HepG2 (cell line): ENCODE measurements around the gene ZNF638. TPM values are rescaled to one million over a fixed set of nuclear protein-coding genes. Genes with fewer than 3 reads are reported as not detected.

Source experiments
- ATAC-seq: fragments of 200-7000 bp; cut with Tn5 transposase; 3 replicates; pipeline ENCODE4 v1.9.1; 2020; ENCODE audit warnings: mild to moderate bottlenecking, moderate library complexity
- BruUV-seq: library from RNA; stranded (reverse); fragments of 400-500 nt; replicated peaks from 2 replicates; lab custom pipeline; 2021; lab: Mats Ljungman, UMichigan
- CTCF ChIA-PET: fragments of 300-600 bp; formaldehyde crosslinking; extraction: SDS; loops from one replicate; lab custom pipeline; 2021; ENCODE audit warnings: low total read pairs, inconsistent platforms, low intra/inter-chr PET ratio; lab: Yijun Ruan, JAX
- POLR2A ChIA-PET: fragments of 350-600 bp; sonication (Branson Sonifier 250); formaldehyde crosslinking; loops from one replicate; lab custom pipeline; 2020; ENCODE audit warnings: antibody characterized with exemption, inconsistent platforms; lab: Yijun Ruan, JAX
- DNase-seq: peaks from one replicate; pipeline ENCODE4 v3.0.0-alpha.2; 2015; ENCODE audit warnings: low spot score
- FAIRE-seq: peaks from 3 replicates; lab custom pipeline; 2011; peaks lifted over from hg19 to GRCh38; lab: Jason Lieb, UNC
- H2AFZ ChIP-seq: one replicate; pipeline ENCODE4 v1.6.1; 2011; ENCODE audit warnings: low read length, inconsistent platforms
- H3K27ac ChIP-seq: fragments of 300-600 bp; 3 replicates; pipeline ENCODE4 v1.8.0; 2011; ENCODE audit warnings: mixed run types, mild to moderate bottlenecking, mixed read lengths, low read length, inconsistent platforms; ENCODE audit not compliant: insufficient read depth; ENCODE audit errors: extremely low read length
- H3K27me3 ChIP-seq, 2 experiments: fragments of 200-600 bp in 1 of 2; 2 replicates in 1 of 2; 3 replicates in 1 of 2; pipeline versions ENCODE4 v1.6.0 to v1.8.0; 2011; ENCODE audit warnings: low read length in 2 of 2, mild to moderate bottlenecking in 2 of 2, moderate library complexity in 2 of 2, inconsistent platforms in 1 of 2; ENCODE audit not compliant: insufficient read depth in 2 of 2, control insufficient read depth in 1 of 2
- H3K36me3 ChIP-seq, 2 experiments: fragments of 200-600 bp in 1 of 2; replicated peaks in 1 of 2; 2 replicates in 1 of 2; 3 replicates in 1 of 2; pipeline versions ENCODE4 v1.5.1 to v1.8.0; 2011; ENCODE audit warnings: low read length in 2 of 2, inconsistent platforms in 1 of 2; ENCODE audit not compliant: insufficient read depth in 2 of 2, control insufficient read depth in 1 of 2
- H3K4me1 ChIP-seq: 2 replicates; pipeline ENCODE4 v1.5.1; 2012; ENCODE audit warnings: low read length, inconsistent platforms; ENCODE audit not compliant: insufficient read depth
- H3K4me2 ChIP-seq: 2 replicates; pipeline ENCODE4 v1.6.0; 2011; ENCODE audit warnings: low read depth, low read length, inconsistent platforms
- H3K4me3 ChIP-seq, 3 experiments: fragments of 200-600 bp in 1 of 3; sonication (generic), shearing (Covaris generic) in 1 of 3; replicated peaks in 1 of 3; 2 replicates each; pipeline ENCODE4 v1.5.1; 2011 to 2016; ENCODE audit warnings: low read length in 3 of 3, inconsistent platforms in 2 of 3, low read depth in 2 of 3, mild to moderate bottlenecking in 2 of 3, control low read depth in 1 of 3, mixed read lengths in 1 of 3; ENCODE audit not compliant: insufficient read depth in 1 of 3
- H3K79me2 ChIP-seq: one replicate; pipeline ENCODE4 v1.6.1; 2011; ENCODE audit warnings: low read length, inconsistent platforms; ENCODE audit not compliant: insufficient read depth
- H3K9ac ChIP-seq: 2 replicates; pipeline ENCODE4 v1.6.0; 2011; ENCODE audit warnings: mild to moderate bottlenecking, low read depth, low read length, inconsistent platforms; ENCODE audit not compliant: insufficient read depth
- H3K9me3 ChIP-seq: 2 replicates; pipeline ENCODE4 v1.5.1; 2012; ENCODE audit warnings: mild to moderate bottlenecking, low read length
- H4K20me1 ChIP-seq: 2 replicates; pipeline ENCODE4 v1.6.0; 2011; ENCODE audit warnings: inconsistent platforms, mild to moderate bottlenecking, low read length, moderate library complexity; ENCODE audit not compliant: insufficient read depth
- ATF7 ChIP-seq, 2 experiments: fragments of 450-650 bp in 1 of 2; sonication (generic) in 1 of 2; formaldehyde crosslinking in 1 of 2; IDR thresholded peaks; 2 replicates each; pipeline versions ENCODE4 v1.4.0 to v1.6.1; 2016 to 2020; ENCODE audit warnings: antibody characterized with exemption in 1 of 2, mild to moderate bottlenecking in 1 of 2, missing genetic modification reagents in 1 of 2
- CREB1 ChIP-seq, 2 experiments: fragments of 450-650 bp in 1 of 2; IDR thresholded peaks; 2 replicates each; pipeline ENCODE4 v1.6.1; 2016 to 2017; ENCODE audit warnings: control low read depth in 1 of 2, mild to moderate bottlenecking in 1 of 2, missing compliant biosample characterization in 1 of 2, missing genetic modification characterization in 1 of 2
- KDM1A ChIP-seq: IDR thresholded peaks from 2 replicates; pipeline ENCODE4 v1.6.1; 2016; ENCODE audit warnings: missing compliant biosample characterization
- KMT2A ChIP-seq: sonication (generic); formaldehyde crosslinking; IDR thresholded peaks from 2 replicates; pipeline ENCODE4 v1.4.0; 2020; ENCODE audit warnings: missing genetic modification reagents
- ZNF3 ChIP-seq: IDR thresholded peaks from 2 replicates; pipeline ENCODE4 v1.7.0; 2017; ENCODE audit warnings: inconsistent platforms
- ZNF451 ChIP-seq: sonication (generic); formaldehyde crosslinking; IDR thresholded peaks from 2 replicates; pipeline ENCODE4 v1.5.0; 2020; ENCODE audit warnings: mild to moderate bottlenecking, missing genetic modification reagents
- ZNF776 ChIP-seq: sonication (generic); formaldehyde crosslinking; IDR thresholded peaks from 2 replicates; pipeline ENCODE4 v1.4.0; 2020; ENCODE audit warnings: mild to moderate bottlenecking, missing genetic modification reagents
- WGBS: methylation state at CpG from one replicate; pipeline ENCODE4 v1.1.6; 2017; ENCODE audit warnings: low lambda C conversion rate; 5-methylcytosine and 5-hydroxymethylcytosine counted together
- in situ Hi-C: cut with HindIII; loops from 2 replicates; pipeline ENCODE4 v1.10.0; 2017; ENCODE audit warnings: low pct_unique_long_range_greater_than_20kb; ENCODE audit not compliant: extremely low pct_ligation_motif_present
- intact Hi-C: fragments of 100-400 bp; cut with micrococcal nuclease; formaldehyde crosslinking; loops from one replicate; pipeline ENCODE4 v1.10.0; 2022; ENCODE audit not compliant: unreplicated experiment
- polyA plus RNA-seq, 8 experiments: library from polyadenylated mRNA; depleted of rRNA in 3 of 8; stranded (reverse) in 7 of 8; unstranded in 1 of 8; fragments of >200 nt; fragmentation: Illumina TruSeq in 4 of 8; extraction: Trizol in 4 of 8; gene quantifications; 2 replicates each; pipeline versions ENCODE4 v1.2.1 to v1.2.3, GENCODE V29; 2011 to 2016; ENCODE audit warnings: low read depth in 4 of 8, missing spikeins in 1 of 8, mixed read lengths in 1 of 8; ENCODE audit not compliant: insufficient read depth in 1 of 8
- total RNA-seq, 5 experiments: library from RNA; depleted of rRNA; stranded (reverse); fragments of >200 nt; fragmentation: Illumina TruSeq; extraction: Trizol; gene quantifications; 2 replicates each; pipeline ENCODE4 v1.2.3, GENCODE V29; 2016; ENCODE audit warnings: low read depth in 1 of 5
- TF ChIP-seq, protein P1 (sequence below): IDR thresholded peaks from 2 replicates; pipeline ENCODE4 v1.6.1; 2016; ENCODE audit warnings: mild to moderate bottlenecking

The ZNF638 gene
- total and polyA plus RNA-seq, 2 of the 13 experiments (the other 11 are each of a cell fraction or from before 2014, with no cell fraction given) = 92.7 to 144 TPM

DNA sequence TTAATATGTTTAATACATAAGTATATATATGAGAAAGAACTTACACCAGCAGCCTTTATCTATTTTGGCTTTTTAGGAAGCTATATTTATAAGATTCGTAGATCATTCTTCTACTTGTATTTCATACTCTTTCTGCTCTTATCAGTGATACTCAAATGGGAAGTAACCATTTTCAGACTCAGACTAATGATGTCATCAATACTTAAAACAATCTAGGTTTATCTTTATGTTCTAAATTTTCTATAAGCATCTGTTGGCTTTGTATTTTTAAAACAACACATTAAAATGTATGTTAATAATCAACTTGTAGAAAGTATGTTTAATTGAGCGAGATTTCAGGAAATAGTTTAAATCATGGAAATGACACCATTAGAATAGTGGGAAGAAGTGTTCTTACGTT lies 70.8 kb downstream of the ZNF638 start:
- peak; percentile 96 for TF ChIP-seq ATF7 (IDR thresholded peaks at IDR 0.05)
- no peak for TF ChIP-seq ATF7 (CRISPR knock-in tag; IDR thresholded peaks at IDR 0.05)
- TF ChIP-seq KMT2A (CRISPR knock-in tag) = no peak
- no peak for TF ChIP-seq ZNF776 (CRISPR knock-in tag)
- TF ChIP-seq CREB1 (IDR thresholded peaks at IDR 0.05) = peak; percentile 45
- TF ChIP-seq CREB1 (CRISPR knock-in tag; IDR thresholded peaks at IDR 0.05) = no peak
- Histone ChIP-seq H3K4me1 (peaks cover 5% of the 10 kb centered on the region), H3K4me3 (no peak overlapping the region), H3K9ac (no peak overlapping the region), H3K4me2 (no peak overlapping the region), H3K27me3 (no peaks in the 10 kb centered on the region), H4K20me1 (no peaks in the 10 kb centered on the region), H3K9me3 (no peaks in the 10 kb centered on the region), H3K79me2 (no peaks in the 10 kb centered on the region), H2AFZ (no peak overlapping the region), H3K27ac (no peak overlapping the region), H3K36me3 (peaks cover 19 to 81% of the 10 kb centered on the region in 2 experiments)
- ATAC-seq (no peak), DNase-seq (no peak), FAIRE-seq (no peak)
- intact Hi-C loops = no loop called here
- no TSS peak for BruUV-seq
- CTCF ChIA-PET = no interaction called here
- WGBS = 96% methylated on average over 3 of the region's 3 CpGs
- POLR2A ChIA-PET = no interaction called here
- in situ Hi-C loops = no loop called here

DNA sequence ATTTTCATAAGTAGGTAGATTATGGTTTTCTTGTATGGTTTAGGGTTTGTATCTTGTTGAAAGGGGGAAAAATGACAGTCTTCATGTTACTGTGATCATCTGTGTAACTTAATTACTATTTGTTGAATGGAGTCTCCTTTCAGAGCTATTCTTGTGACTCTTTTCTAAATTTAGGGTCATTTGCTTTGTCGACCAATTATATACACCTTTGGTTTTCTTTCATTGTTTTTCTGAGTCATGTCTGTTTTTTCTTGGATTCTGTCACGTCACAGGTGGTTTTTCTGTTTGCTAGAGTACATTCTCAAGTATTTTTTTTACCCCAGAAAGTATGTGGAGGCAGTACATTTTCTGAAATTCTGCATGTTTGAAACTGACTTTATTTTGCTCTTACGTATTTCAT lies 78.0 kb downstream of the ZNF638 start:
- Histone ChIP-seq H3K4me2 (no peak overlapping the region), H3K27me3 (no peaks in the 10 kb centered on the region), H3K9ac (no peak overlapping the region), H3K79me2 (no peaks in the 10 kb centered on the region), H3K9me3 (no peaks in the 10 kb centered on the region), H3K4me1 (no peaks in the 10 kb centered on the region), H3K27ac (no peak overlapping the region), H2AFZ (no peak overlapping the region), H3K4me3 (no peak overlapping the region), H3K36me3 (peaks cover 9 to 46% of the 10 kb centered on the region in 2 experiments; a peak in 4 of 5 replicates), H4K20me1 (no peaks in the 10 kb centered on the region)
- in situ Hi-C loops (no loop called here), intact Hi-C loops (no loop called here)
- CTCF ChIA-PET = no interaction called here
- TF ChIP-seq ZNF451 (CRISPR knock-in tag) (no peak), ZNF3 (CRISPR knock-in tag) (no peak), KDM1A (CRISPR knock-in tag) (no peak)
- TF ChIP-seq, protein P1, sequence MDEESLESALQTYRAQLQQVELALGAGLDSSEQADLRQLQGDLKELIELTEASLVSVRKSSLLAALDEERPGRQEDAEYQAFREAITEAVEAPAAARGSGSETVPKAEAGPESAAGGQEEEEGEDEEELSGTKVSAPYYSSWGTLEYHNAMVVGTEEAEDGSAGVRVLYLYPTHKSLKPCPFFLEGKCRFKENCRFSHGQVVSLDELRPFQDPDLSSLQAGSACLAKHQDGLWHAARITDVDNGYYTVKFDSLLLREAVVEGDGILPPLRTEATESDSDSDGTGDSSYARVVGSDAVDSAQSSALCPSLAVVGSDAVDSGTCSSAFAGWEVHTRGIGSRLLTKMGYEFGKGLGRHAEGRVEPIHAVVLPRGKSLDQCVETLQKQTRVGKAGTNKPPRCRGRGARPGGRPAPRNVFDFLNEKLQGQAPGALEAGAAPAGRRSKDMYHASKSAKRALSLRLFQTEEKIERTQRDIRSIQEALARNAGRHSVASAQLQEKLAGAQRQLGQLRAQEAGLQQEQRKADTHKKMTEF = no peak
- DNase-seq (no peak), FAIRE-seq (no peak), ATAC-seq (no peak)
- WGBS = 95% methylated on average over 3 of the region's 3 CpGs
- POLR2A ChIA-PET = no interaction called here
- BruUV-seq = no TSS peak
